HUES6 (cell line): ENCODE data around the gene UBA1.
A peak's percentile ranks its signal among the peaks of the same experiment; 100 is the strongest.

Source experiments
- H3K27ac ChIP-seq: 2 replicates; pipeline ENCODE4 v1.7.0; 2013; ENCODE audit warnings: low read depth, mild to moderate bottlenecking, low read length, inconsistent platforms
- H3K27me3 ChIP-seq: 2 replicates; pipeline ENCODE4 v1.6.1; 2013; ENCODE audit warnings: low read length; ENCODE audit not compliant: control insufficient read depth, insufficient read depth
- H3K36me3 ChIP-seq: 2 replicates; pipeline ENCODE4 v1.6.1; 2013; ENCODE audit warnings: low read length; ENCODE audit not compliant: control insufficient read depth, insufficient read depth
- H3K4me1 ChIP-seq: 2 replicates; pipeline ENCODE4 v1.6.1; 2013; ENCODE audit warnings: low read length; ENCODE audit not compliant: control insufficient read depth, insufficient read depth
- H3K4me3 ChIP-seq: 2 replicates; pipeline ENCODE4 v1.5.1; 2013; ENCODE audit warnings: low read depth, low read length
- H3K9ac ChIP-seq: one replicate; pipeline ENCODE4 v1.6.1; 2013; ENCODE audit warnings: mild to moderate bottlenecking, low read length
- H3K9me3 ChIP-seq: 2 replicates; pipeline ENCODE4 v1.6.1; 2013; ENCODE audit warnings: low read depth, low read length; ENCODE audit not compliant: control insufficient read depth, insufficient read depth

The UBA1 gene

GRCh38 chrX:47193475-47194193 lies at the start of gene UBA1:
TSS of gene UBA1 (plus strand) at chrX:47193829. CDS start at chrX:47198803, 4,974 bp downstream.
- Histone ChIP-seq H3K27ac (peak within 1 kb of the TSS; percentile 93), H3K4me1 (peaks cover 52% of the 10 kb centered on the region), H3K9me3 (no peaks in the 10 kb centered on the region), H3K4me3 (peak within 1 kb of the TSS; percentile 86), H3K9ac (peak within 1 kb of the TSS; percentile 98), H3K27me3 (no peaks in the 10 kb centered on the region), H3K36me3 (peaks cover 36% of the 10 kb centered on the region)

GRCh38 chrX:47143894-47144625 lies 49.6 kb upstream of the UBA1 start:
- Histone ChIP-seq H3K27ac (peak overlapping the region; percentile 95; the same call in 1 of the 2 replicates), H3K9me3 (no peaks in the 10 kb centered on the region; the same call in 1 of the 2 replicates), H3K9ac (peak overlapping the region; percentile 100), H3K27me3 (no peaks in the 10 kb centered on the region), H3K36me3 (peaks cover 37% of the 10 kb centered on the region), H3K4me3 (peak overlapping the region; percentile 100), H3K4me1 (peaks cover 11% of the 10 kb centered on the region)

- Histone ChIP-seq H3K27me3 (no peaks in the 10 kb centered on the region), H3K4me3 (peak within 1 kb of the TSS; percentile 100), H3K27ac (peak within 1 kb of the TSS; percentile 95), H3K36me3 (peaks cover 40% of the 10 kb centered on the region), H3K9ac (peak within 1 kb of the TSS; percentile 100), H3K4me1 (peaks cover 11% of the 10 kb centered on the region), H3K9me3 (no peaks in the 10 kb centered on the region; the same call in 1 of the 2 replicates)
These were observed 48.8 kb upstream of the UBA1 start, which contains the start of the genes NDUFB11 and RBM10 for GRCh38 chrX:47144626-47145394. TSS of gene NDUFB11 (minus strand) at chrX:47144702. CDS start at chrX:47144679, 23 bp downstream. TSS of gene RBM10 (plus strand) at chrX:47145221. CDS start at chrX:47147482, 2,261 bp downstream.

- Histone ChIP-seq H3K27me3 (no peaks in the 10 kb centered on the region), H3K27ac (peak overlapping the region; percentile 95), H3K36me3 (peaks cover 37% of the 10 kb centered on the region)
These were observed 48.1 kb upstream of the UBA1 start for GRCh38 chrX:47145395-47146120.

GRCh38 chrX:47146121-47146935 lies 47.3 kb upstream of the UBA1 start:
- Histone ChIP-seq H3K27ac (no peak overlapping the region), H3K9ac (peak overlapping the region; percentile 82), H3K4me3 (peak overlapping the region; percentile 100), H3K36me3 (peaks cover 39% of the 10 kb centered on the region), H3K4me1 (peaks cover 11% of the 10 kb centered on the region), H3K9me3 (no peaks in the 10 kb centered on the region; the same call in 1 of the 2 replicates), H3K27me3 (no peaks in the 10 kb centered on the region)

More at GRCh38 chrX:47145395-47146120, 48.1 kb upstream of the UBA1 start:
- peaks cover 11% of the 10 kb centered on the region for H3K4me1 ChIP-seq
- H3K4me3 ChIP-seq: peak overlapping the region; percentile 100
- H3K9ac ChIP-seq: peak overlapping the region; percentile 100
- no peaks in the 10 kb centered on the region; the same call in 1 of the 2 replicates for H3K9me3 ChIP-seq

- peak overlapping the region; percentile 100 for H3K4me3 ChIP-seq
- H3K36me3 ChIP-seq: peaks cover 41% of the 10 kb centered on the region
- peaks cover 11% of the 10 kb centered on the region for H3K4me1 ChIP-seq
- no peaks in the 10 kb centered on the region; the same call in 1 of the 2 replicates for H3K9me3 ChIP-seq
- H3K27ac ChIP-seq: no peak overlapping the region
- no peak overlapping the region for H3K9ac ChIP-seq
- no peaks in the 10 kb centered on the region for H3K27me3 ChIP-seq
These were observed 46.4 kb upstream of the UBA1 start for GRCh38 chrX:47146936-47147859.

GRCh38 chrX:47148946-47149345 lies 44.7 kb upstream of the UBA1 start:
- Histone ChIP-seq H3K4me1 (peaks cover 11% of the 10 kb centered on the region), H3K4me3 (no peak overlapping the region), H3K9me3 (no peaks in the 10 kb centered on the region), H3K9ac (no peak overlapping the region), H3K36me3 (peaks cover 42% of the 10 kb centered on the region), H3K27ac (no peak overlapping the region), H3K27me3 (no peaks in the 10 kb centered on the region)

- H3K36me3 ChIP-seq: peaks cover 59% of the 10 kb centered on the region
- no peak overlapping the region for H3K4me3 ChIP-seq
- no peaks in the 10 kb centered on the region for H3K9me3 ChIP-seq
- H3K4me1 ChIP-seq: peaks cover 8% of the 10 kb centered on the region
- H3K27me3 ChIP-seq: no peaks in the 10 kb centered on the region
- no peak overlapping the region for H3K9ac ChIP-seq
- no peak overlapping the region for H3K27ac ChIP-seq
These were observed 42.2 kb upstream of the UBA1 start for GRCh38 chrX:47151435-47151834.
